ENCODE results near the gene CARD11.

CARD11 gene

GRCh38 chr7:2980401-2981102, 63.1 kb downstream of the CARD11 start:
- no peak for DNase-seq

- DNase-seq, result no peak
These were observed 63.7 kb downstream of the CARD11 start for GRCh38 chr7:2979951-2980350.

GRCh38 chr7:2979201-2979631, 64.5 kb downstream of the CARD11 start:
- no peak for DNase-seq

GRCh38 chr7:2978408-2978807, 65.3 kb downstream of the CARD11 start:
- DNase-seq, result peak; percentile 26 to 66 (median 42)

- no peak for DNase-seq
These were observed 67.8 kb downstream of the CARD11 start for GRCh38 chr7:2975821-2976371.

- no peak for DNase-seq
These were observed 69.4 kb downstream of the CARD11 start for GRCh38 chr7:2974093-2974819.

- no peak for DNase-seq
These were observed 70.9 kb downstream of the CARD11 start for GRCh38 chr7:2972835-2973161.

GRCh38 chr7:2971914-2972834, 71.5 kb downstream of the CARD11 start:
- no peak for DNase-seq

GRCh38 chr7:2970861-2971260, 72.8 kb downstream of the CARD11 start:
- no peak for DNase-seq

- no peak for DNase-seq
These were observed 73.4 kb downstream of the CARD11 start for GRCh38 chr7:2970307-2970664.

- DNase-seq, result no peak
These were observed 74.0 kb downstream of the CARD11 start for GRCh38 chr7:2969398-2970306.

- no peak for DNase-seq
These were observed 74.9 kb downstream of the CARD11 start for GRCh38 chr7:2968616-2969397.

- no peak for DNase-seq
These were observed 75.5 kb downstream of the CARD11 start for GRCh38 chr7:2968176-2968575.

GRCh38 chr7:2967705-2968104, 76.0 kb downstream of the CARD11 start:
- no peak for DNase-seq

- no peak for DNase-seq
These were observed 76.4 kb downstream of the CARD11 start for GRCh38 chr7:2967253-2967652.

GRCh38 chr7:2966466-2967078, 77.1 kb downstream of the CARD11 start:
- DNase-seq, result no peak

- DNase-seq, result no peak
These were observed 77.9 kb downstream of the CARD11 start for GRCh38 chr7:2965745-2966270.

GRCh38 chr7:2965301-2965700, 78.4 kb downstream of the CARD11 start:
- no peak for DNase-seq

GRCh38 chr7:2964208-2964607, 79.5 kb downstream of the CARD11 start:
- no peak for DNase-seq

GRCh38 chr7:2962865-2963264, 80.8 kb downstream of the CARD11 start:
- DNase-seq, result no peak

Measured in activated naive CD4-positive, alpha-beta T cell (primary cell).